Measurements from ENCODE around the gene RBFOX2.

- TF ChIP-seq CTCF (IDR thresholded peaks at IDR 0.05) (no peak), ZFX (IDR thresholded peaks at IDR 0.05; ENCODE audit: borderline replicate concordance) (no peak)
Observed at GRCh38 chr22:35861451-35861850, 167.2 kb downstream of the RBFOX2 start.
